UCSD-AML1 (cell line): ENCODE measurements around the gene CDKL5.

Experiments
- DNase-seq: peaks from one replicate; lab custom pipeline; 2025; ENCODE audit not compliant: unreplicated experiment; lab: John Stamatoyannopoulos, UW

CDKL5 gene

GRCh38 chrX:18687856-18688495 is 262.6 kb downstream of the CDKL5 start:
- no peak for DNase-seq

GRCh38 chrX:18691431-18691830 is 266.0 kb downstream of the CDKL5 start:
- no peak for DNase-seq

DNA sequence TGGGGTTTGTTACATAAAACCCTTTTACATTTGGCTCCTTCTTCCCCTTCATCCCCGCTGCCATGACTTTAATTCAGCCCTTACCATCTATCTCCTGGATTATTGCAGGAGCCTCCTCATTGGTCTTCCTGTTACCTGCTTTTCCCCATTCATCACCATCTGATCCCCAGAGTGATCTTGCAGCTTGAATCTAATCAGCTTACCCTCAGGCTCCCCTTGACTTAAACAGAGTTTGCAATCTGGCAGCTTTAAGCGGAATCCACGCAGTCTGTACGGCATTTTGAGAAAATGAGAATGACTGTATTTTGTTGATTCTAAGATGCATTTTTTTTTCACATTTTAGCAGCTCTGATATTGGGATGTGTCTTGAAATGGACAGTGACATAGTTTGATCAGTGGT is 267.1 kb downstream of the CDKL5 start:
- DNase-seq = no peak

GRCh38 chrX:18696653-18697052 is 271.2 kb downstream of the CDKL5 start:
- no peak for DNase-seq

DNA sequence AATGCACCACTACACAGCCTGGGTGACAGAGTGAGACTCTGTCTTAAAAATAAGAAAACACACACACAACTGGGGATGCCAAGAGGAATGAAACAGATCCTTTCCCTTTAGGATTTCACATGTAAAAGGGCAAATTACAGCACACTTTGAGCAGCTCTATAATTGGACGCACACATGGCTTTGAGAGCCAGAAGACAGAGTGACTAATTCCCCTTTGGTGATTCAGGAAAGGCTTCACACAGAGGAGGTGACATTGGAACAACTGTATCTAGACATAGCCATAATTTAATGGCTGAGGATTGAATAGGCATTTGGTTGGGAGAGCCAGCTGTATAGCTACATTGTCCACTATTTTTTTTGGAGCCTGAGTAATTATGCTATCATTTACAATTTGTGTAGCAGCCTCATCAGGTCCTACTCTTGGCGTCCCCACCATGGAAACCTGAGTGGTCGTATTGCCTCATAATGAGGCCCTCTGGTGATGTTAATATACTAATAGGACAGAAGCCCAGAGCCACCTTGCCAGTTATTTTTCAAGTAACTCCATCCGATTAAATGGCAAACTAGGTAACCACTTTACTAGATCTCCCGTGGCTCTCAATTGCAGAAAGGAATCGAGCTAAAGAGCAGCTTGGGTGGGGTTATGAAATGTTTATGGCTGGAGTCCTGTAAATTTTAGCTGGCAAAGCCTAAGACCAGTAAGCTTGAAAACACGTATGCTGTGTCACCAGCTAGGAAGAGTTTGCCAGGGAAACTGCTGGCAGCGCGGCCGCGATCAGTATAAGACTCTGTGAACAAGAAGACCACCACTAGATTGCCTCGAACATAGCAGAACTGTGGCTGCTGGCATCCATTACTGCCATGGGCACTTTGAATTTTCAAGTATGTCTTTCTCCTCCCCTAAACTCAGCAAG is 273.6 kb downstream of the CDKL5 start:
- no peak for DNase-seq

DNA sequence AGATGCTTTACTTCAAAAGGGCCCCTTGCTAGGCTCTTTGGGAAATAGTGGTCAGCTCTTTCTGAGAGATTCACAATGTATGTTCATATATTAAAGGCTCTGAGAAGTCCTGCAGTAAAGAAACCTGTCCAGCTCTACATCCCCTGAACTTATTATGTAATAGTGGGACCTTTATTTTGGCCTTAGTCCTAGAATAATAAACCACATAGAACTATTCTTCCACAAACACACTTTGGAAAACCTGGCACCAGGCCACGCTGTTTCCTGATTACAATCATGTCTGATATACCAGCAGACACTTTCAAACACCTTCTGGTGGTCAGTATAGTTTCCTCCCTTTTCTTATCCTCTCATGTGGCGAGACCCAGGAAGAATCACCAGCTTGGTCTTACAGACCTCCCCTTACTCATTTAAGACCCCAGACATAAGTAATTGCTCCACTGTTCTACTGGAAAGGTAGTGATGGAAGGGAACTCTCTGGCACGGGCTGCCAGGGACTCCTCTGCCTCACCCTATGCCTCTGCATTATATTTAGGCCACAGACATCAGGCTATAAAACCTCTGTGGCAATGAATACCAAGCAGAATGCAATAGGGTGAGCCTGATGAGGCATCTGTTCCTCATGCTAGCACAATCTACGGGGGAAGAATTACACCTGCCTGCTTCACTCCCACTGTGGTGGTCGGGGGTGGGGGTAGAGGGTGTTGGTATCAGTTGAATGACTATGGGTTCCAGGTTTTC is 276.4 kb downstream of the CDKL5 start:
- DNase-seq = no peak

GRCh38 chrX:18702362-18703195 is 277.2 kb downstream of the CDKL5 start:
- no peak for DNase-seq
